ENCODE data around the gene SLC25A19.

SLC25A19 gene

DNA sequence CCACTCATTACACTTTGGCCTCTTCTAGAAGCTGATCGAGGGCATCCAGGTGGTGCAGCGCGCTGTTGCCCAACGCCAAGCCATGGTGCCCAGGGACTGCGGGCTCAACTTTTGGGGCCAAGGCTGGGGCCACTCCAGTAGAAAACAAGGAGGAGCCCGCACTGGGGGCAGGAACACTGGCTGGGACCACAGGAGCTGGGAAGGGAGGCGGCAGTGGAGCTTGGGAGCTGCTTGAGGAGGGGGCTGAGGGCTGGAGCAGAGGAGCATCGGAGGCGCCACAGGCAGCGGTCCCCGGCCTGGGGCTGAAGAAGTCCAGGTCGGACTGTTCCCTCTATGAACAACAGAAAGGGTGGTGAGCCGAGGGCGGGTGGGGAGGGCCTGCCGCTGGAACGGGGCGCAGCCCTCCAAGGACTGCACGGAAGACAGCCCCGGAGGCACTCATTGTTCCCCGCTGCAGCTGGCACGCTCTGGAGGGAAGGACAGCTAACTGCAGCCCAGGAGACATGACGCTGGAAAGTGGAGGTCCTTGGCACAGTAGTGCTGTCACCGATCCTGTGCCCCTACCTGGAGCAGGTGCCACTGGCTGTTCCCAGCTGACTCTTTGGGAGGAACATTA is 49.3 kb downstream of the SLC25A19 start:
- no peak for DNase-seq

DNA sequence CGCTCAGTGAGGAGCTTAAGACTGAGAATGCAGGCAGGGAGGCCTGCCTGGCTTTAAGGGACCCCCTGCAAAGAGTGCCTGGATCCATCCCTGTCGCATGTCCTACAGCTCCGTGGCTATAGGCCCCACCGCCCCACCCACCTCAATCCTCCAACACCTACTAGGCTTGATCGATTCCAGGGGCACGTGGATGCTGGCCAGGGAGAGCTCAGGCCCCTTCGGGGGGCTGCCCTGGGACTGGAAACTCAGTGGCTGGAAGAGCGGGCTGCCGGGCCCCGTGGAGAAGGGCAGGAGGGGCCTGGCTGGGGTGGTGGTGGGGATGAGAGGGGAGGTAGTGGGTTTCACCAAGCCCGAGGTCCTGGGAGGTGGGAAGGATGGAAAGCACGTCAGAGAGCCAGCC is 50.0 kb downstream of the SLC25A19 start:
- DNase-seq: no peak

- peak; percentile 64 to 79 for DNase-seq
Measured at GRCh38 chr17:75238684-75239191, 50.5 kb downstream of the SLC25A19 start.

- DNase-seq: no peak
Measured at GRCh38 chr17:75238020-75238580, 51.1 kb downstream of the SLC25A19 start.

DNA sequence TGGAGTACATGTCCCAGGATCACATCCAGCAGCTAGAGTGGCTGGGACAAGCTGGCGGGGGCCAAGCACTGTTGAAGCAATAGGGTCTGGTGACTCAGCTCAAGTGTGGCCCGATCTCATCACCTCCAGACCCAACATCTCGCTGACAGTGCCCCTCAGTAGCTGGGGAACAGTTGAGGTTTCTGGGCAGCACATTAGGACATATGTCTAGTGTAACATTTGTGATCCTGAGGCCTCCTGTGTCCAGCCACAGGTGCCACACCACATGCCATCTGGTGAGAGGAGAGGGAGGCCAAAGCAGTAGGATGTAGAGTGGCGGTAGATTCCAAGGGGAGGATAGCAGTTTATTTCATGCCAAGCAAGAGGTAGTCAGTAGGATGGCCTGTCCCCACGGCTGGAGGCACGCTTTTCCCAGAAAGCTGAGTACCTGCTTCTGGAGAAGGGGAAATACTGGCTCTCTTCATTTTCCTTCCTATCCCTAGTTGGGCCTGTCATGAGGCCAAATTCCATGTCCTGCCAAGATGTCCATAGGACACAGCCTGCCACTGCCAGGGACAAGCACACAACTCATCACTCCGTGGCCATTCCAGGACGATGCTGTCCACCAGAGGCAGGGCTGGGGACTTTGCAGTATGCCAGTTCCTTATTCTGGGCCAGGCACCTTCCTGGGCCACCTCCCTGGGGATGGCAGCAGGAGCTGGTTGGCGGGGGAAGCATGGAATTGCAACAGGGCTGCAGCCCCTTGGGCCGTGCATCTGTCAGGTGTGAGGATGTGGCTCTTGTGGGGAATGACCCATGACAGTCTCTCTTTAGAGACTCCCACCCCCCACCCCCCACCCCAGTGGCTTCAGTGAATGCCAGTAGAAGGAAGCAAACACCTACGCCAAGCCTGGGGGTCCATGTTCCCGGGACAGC is 51.9 kb downstream of the SLC25A19 start:
- DNase-seq: no peak

GRCh38 chr17:75232786-75233185 is 56.4 kb downstream of the SLC25A19 start:
- no peak for DNase-seq

- DNase-seq: no peak
Measured at GRCh38 chr17:75231741-75232464, 57.3 kb downstream of the SLC25A19 start.

DNA sequence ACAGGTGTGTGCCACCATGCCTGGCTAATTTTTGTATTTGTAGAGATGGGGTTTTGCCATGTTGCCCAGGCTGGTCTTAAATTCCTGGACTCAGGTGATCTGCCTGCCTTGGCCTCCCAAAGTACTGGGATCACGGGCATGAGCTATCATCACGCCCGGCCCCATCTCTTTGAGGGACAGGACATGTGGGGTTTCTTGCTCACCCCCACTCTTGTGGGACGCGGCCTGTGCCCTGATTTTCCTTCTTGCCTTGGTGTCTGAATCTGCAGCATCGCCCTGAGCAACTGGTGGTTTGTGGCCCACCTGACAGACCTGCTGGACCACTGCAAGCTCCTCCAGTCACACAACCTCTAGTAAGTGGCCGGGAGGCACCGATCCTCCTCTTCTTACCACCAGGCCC is 58.2 kb downstream of the SLC25A19 start:
- DNase-seq: no peak

- DNase-seq: no peak
Measured at GRCh38 chr17:75228847-75229246, 60.4 kb downstream of the SLC25A19 start.

DNA sequence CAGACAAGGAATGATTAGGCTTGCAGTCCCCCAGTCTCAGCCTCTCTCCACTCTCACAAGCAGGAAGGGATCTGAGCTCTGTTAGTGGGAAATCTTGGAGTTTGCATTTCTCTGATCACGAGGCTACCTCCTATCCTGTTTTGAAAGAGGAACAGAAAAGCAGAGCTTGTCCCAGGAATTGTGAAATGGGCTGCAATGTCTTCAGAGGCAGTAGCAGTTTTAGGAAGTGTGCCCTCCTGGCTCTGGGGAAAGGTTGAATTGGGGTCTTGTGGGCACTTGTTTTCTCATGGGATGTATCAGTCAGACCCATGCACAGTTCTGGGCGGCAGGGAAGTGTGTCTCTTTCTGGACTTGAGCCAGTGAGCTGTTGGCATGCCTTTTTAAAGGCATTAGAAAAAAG is 60.9 kb downstream of the SLC25A19 start:
- DNase-seq: no peak

GRCh38 chr17:75227729-75228128 is 61.5 kb downstream of the SLC25A19 start:
- no peak for DNase-seq

GRCh38 chr17:75225016-75225415 is 64.2 kb downstream of the SLC25A19 start:
- no peak for DNase-seq

All from NCI-H526 (cell line).